HCT116 (cell line): ENCODE results near the gene MYOF.

Experiments used
- POLR2A ChIP-seq: IDR thresholded peaks from 2 replicates; pipeline ENCODE4 v1.7.0; 2011; ENCODE audit warnings: borderline replicate concordance; ENCODE audit not compliant: insufficient read depth, insufficient read length; ENCODE audit errors: extremely low read depth
- TCF7L2 ChIP-seq: IDR thresholded peaks from 2 replicates; pipeline ENCODE4 v1.7.0; 2011; ENCODE audit warnings: borderline replicate concordance, inconsistent platforms; ENCODE audit not compliant: insufficient read depth, insufficient read length; ENCODE audit errors: extremely low read depth

DNA sequence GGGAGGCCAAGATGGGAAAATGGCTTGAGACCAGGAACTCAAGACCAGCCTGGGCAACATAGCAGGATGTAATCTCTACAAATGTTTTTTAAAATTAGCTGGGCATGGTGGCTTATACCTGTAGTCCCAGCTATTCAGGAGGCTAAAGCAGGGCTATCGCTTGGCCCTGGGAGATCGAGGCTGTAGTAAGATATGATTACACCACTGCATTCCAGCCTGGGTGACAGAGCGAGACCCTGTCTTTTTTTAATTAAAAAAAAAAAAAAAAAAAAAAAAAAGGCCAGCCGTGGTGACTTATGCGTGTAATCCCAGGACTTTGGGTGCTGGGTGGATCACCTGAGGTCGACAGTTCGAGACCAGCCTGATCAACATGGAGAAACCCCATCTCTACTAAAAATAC, 27.4 kb downstream of the MYOF start:
- TF ChIP-seq TCF7L2 (no peak), POLR2A (no peak)
